H9 (cell line): ENCODE data around the gene CERS1. TPM values are rescaled to one million over a fixed set of nuclear protein-coding genes. Genes with fewer than 3 reads are reported as not detected.

Experiments used
- DNase-seq: peaks from one replicate; pipeline ENCODE4 v3.0.0-alpha.2; 2017
- H2AFZ ChIP-seq: one replicate; pipeline ENCODE4 v1.6.1; 2013; ENCODE audit warnings: mild to moderate bottlenecking, low read length, control low read depth, moderate library complexity
- H2AK5ac ChIP-seq: 2 replicates; pipeline ENCODE4 v1.6.1; 2013; ENCODE audit warnings: low read length, control low read depth, mixed read lengths; ENCODE audit not compliant: insufficient read length
- H2BK120ac ChIP-seq: one replicate; pipeline ENCODE4 v1.6.1; 2013; ENCODE audit warnings: low read depth, mild to moderate bottlenecking, low read length, control low read depth, inconsistent platforms; ENCODE audit not compliant: poor library complexity, severe bottlenecking
- H2BK12ac ChIP-seq: 2 replicates; pipeline ENCODE4 v1.6.1; 2013; ENCODE audit warnings: low read length, control low read depth, mixed read lengths, low read depth; ENCODE audit not compliant: insufficient read length
- H2BK15ac ChIP-seq: 2 replicates; pipeline ENCODE4 v1.6.1; 2013; ENCODE audit warnings: low read depth, low read length, control low read depth
- H2BK20ac ChIP-seq: one replicate; pipeline ENCODE4 v1.6.1; 2013; ENCODE audit warnings: low read depth, mild to moderate bottlenecking, low read length, control low read depth, inconsistent platforms; ENCODE audit not compliant: poor library complexity, severe bottlenecking
- H2BK5ac ChIP-seq: 2 replicates; pipeline ENCODE4 v1.6.1; 2013; ENCODE audit warnings: low read length, control low read depth, mixed read lengths; ENCODE audit not compliant: insufficient read length
- H3K14ac ChIP-seq: 2 replicates; pipeline ENCODE4 v1.6.1; 2013; ENCODE audit warnings: low read length, control low read depth; ENCODE audit not compliant: insufficient read depth
- H3K18ac ChIP-seq: 2 replicates; pipeline ENCODE4 v1.6.1; 2013; ENCODE audit warnings: low read depth, mild to moderate bottlenecking, mixed read lengths, low read length, control low read depth; ENCODE audit not compliant: insufficient read length
- H3K23ac ChIP-seq: 2 replicates; pipeline ENCODE4 v1.6.1; 2013; ENCODE audit warnings: low read length, control low read depth, mixed read lengths, low read depth; ENCODE audit not compliant: insufficient read length
- H3K23me2 ChIP-seq: 2 replicates; pipeline ENCODE4 v1.6.1; 2013; ENCODE audit warnings: low read depth, mild to moderate bottlenecking, mixed read lengths, low read length, control low read depth; ENCODE audit not compliant: insufficient read length, poor library complexity, severe bottlenecking
- H3K27ac ChIP-seq: 2 replicates; pipeline ENCODE4 v1.5.1; 2013; ENCODE audit warnings: low read length, control low read depth, mixed read lengths, low read depth; ENCODE audit not compliant: insufficient read length
- H3K27me3 ChIP-seq: 2 replicates; pipeline ENCODE4 v1.6.1; 2013; ENCODE audit warnings: low read length, control low read depth, inconsistent platforms; ENCODE audit not compliant: insufficient read depth
- H3K4ac ChIP-seq: 2 replicates; pipeline ENCODE4 v1.6.1; 2013; ENCODE audit warnings: low read depth, mild to moderate bottlenecking, control low read depth, inconsistent platforms, low read length, moderate library complexity
- H3K4me1 ChIP-seq: 2 replicates; pipeline ENCODE4 v1.6.1; 2013; ENCODE audit warnings: low read length, control low read depth, inconsistent platforms; ENCODE audit not compliant: insufficient read depth
- H3K4me2 ChIP-seq: 2 replicates; pipeline ENCODE4 v1.6.1; 2013; ENCODE audit warnings: low read length, control low read depth, mixed read lengths; ENCODE audit not compliant: insufficient read length, insufficient read depth
- H3K56ac ChIP-seq: 2 replicates; pipeline ENCODE4 v1.6.1; 2013; ENCODE audit warnings: low read depth, mild to moderate bottlenecking, mixed read lengths, low read length, control low read depth; ENCODE audit not compliant: insufficient read length
- H3K79me1 ChIP-seq: 2 replicates; pipeline ENCODE4 v1.6.1; 2013; ENCODE audit warnings: low read depth, mild to moderate bottlenecking, moderate library complexity, low read length, control low read depth, inconsistent platforms; ENCODE audit not compliant: insufficient read depth, poor library complexity, severe bottlenecking
- H3K79me2 ChIP-seq: 2 replicates; pipeline ENCODE4 v1.6.1; 2013; ENCODE audit warnings: low read length, control low read depth, inconsistent platforms; ENCODE audit not compliant: insufficient read depth
- H3K9ac ChIP-seq: 2 replicates; pipeline ENCODE4 v1.6.1; 2013; ENCODE audit warnings: low read length, control low read depth, mixed read lengths; ENCODE audit not compliant: insufficient read length; ENCODE audit errors: extremely low read depth
- H3K9me3 ChIP-seq: one replicate; pipeline ENCODE4 v1.6.1; 2013; ENCODE audit warnings: low read depth, low read length, inconsistent platforms; ENCODE audit not compliant: control insufficient read depth
- H3T11ph ChIP-seq: one replicate; pipeline ENCODE4 v1.6.1; 2013; ENCODE audit warnings: mild to moderate bottlenecking, low read length, control low read depth, inconsistent platforms
- H4K20me1 ChIP-seq: one replicate; pipeline ENCODE4 v1.6.1; 2013; ENCODE audit not compliant: control insufficient read depth, insufficient read length, insufficient read depth
- H4K5ac ChIP-seq: 2 replicates; pipeline ENCODE4 v1.6.1; 2013; ENCODE audit warnings: low read depth, mild to moderate bottlenecking, mixed read lengths, low read length, control low read depth; ENCODE audit not compliant: insufficient read length
- H4K8ac ChIP-seq: replicated peaks from 2 replicates; pipeline ENCODE4 v1.6.1; 2013; ENCODE audit warnings: low read length, control low read depth, mixed read lengths, low read depth; ENCODE audit not compliant: insufficient read length
- H4K91ac ChIP-seq: 2 replicates; pipeline ENCODE4 v1.6.1; 2013; ENCODE audit warnings: low read depth, mild to moderate bottlenecking, moderate library complexity, mixed read lengths, low read length, control low read depth; ENCODE audit not compliant: insufficient read length
- H3K27ac Mint-ChIP-seq, 3 experiments: 2 replicates in 2 of 3; 3 replicates in 1 of 3; pipeline ENCODE4 v1.8.0; 2020 to 2021; ENCODE audit warnings: mixed read lengths in 3 of 3, mild to moderate bottlenecking in 1 of 3, moderate library complexity in 1 of 3
- H3K27me3 Mint-ChIP-seq: 2 replicates; pipeline ENCODE4 v1.8.0; 2021; ENCODE audit warnings: low read depth, mild to moderate bottlenecking, moderate library complexity, mixed read lengths
- H3K36me3 Mint-ChIP-seq, 3 experiments: 2 replicates in 2 of 3; 3 replicates in 1 of 3; pipeline ENCODE4 v1.8.0; 2020 to 2021; ENCODE audit warnings: low read depth in 3 of 3, mixed read lengths in 3 of 3; ENCODE audit not compliant: insufficient read depth in 1 of 3
- H3K4me1 Mint-ChIP-seq, 2 experiments: 2 replicates each; pipeline ENCODE4 v1.8.0; 2020; ENCODE audit warnings: mixed read lengths in 2 of 2
- H3K4me3 Mint-ChIP-seq, 2 experiments: 2 replicates in 1 of 2; 3 replicates in 1 of 2; pipeline ENCODE4 v1.8.0; 2020 to 2021; ENCODE audit warnings: mild to moderate bottlenecking in 2 of 2, mixed read lengths in 2 of 2, moderate library complexity in 1 of 2
- H3K9me3 Mint-ChIP-seq, 2 experiments: 2 replicates in 1 of 2; 3 replicates in 1 of 2; pipeline ENCODE4 v1.8.0; 2020; ENCODE audit warnings: mild to moderate bottlenecking in 2 of 2, mixed read lengths in 2 of 2, moderate library complexity in 1 of 2
- WGBS: extraction: QIAGEN DNeasy Blood & Tissue Kit; methylation state at CpG from one replicate; pipeline ENCODE4 v1.1.7; 2013; ENCODE audit warnings: missing lambda C conversion rate, low lambda C conversion rate, mixed read lengths; ENCODE audit not compliant: insufficient read length; ENCODE audit errors: extremely low coverage; 5-methylcytosine and 5-hydroxymethylcytosine counted together
- total RNA-seq: library from RNA; stranded (reverse); gene quantifications from 2 replicates; pipeline ENCODE4 v1.2.1, GENCODE V29; 2021
- TF ChIP-seq, protein P1 (sequence below): fragments of 200-600 bp; sonication (generic); conservative IDR thresholded peaks from 3 replicates; pipeline ENCODE4 v1.8.0; 2021; ENCODE audit warnings: antibody characterized with exemption, mild to moderate bottlenecking

Gene CERS1
- total RNA-seq, 1 experiment from 2014 or later = 19.3 TPM

DNA sequence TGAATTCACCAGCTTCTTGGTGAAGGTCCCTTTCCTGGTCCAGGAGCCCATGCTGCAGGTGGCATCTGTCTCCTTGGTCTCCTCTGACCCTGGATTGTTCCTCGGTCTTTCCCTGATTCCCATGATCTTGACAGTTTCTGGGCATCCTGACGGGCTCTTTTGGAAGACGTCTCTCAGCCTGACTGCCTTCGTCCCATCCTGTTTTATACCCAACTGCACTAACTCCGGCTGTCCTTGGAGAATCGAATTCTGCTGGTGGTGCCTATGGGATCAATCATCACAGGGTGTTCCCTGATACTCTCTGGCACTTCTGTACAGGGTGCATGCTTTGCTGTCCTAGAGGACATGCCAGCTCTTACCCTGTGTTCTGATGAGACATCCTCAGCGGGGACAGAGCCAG is 19.1 kb downstream of the CERS1 start:
- H2BK15ac ChIP-seq = no peak overlapping the region
- no peak overlapping the region for H3K27ac Mint-ChIP-seq
- peaks cover 39 to 69% (median 49%) of the 10 kb centered on the region in 3 experiments for H3K36me3 Mint-ChIP-seq
- H2BK12ac ChIP-seq = no peak overlapping the region
- no peaks in the 10 kb centered on the region for H3K27me3 ChIP-seq
- H3K56ac ChIP-seq = no peak overlapping the region
- H4K20me1 ChIP-seq = no peaks in the 10 kb centered on the region
- H3K27me3 Mint-ChIP-seq = no peaks in the 10 kb centered on the region
- no peak overlapping the region for H3K27ac ChIP-seq
- no peak overlapping the region for H4K91ac ChIP-seq
- no peak overlapping the region for H2BK5ac ChIP-seq
- no peak overlapping the region for H3K23ac ChIP-seq
- H3K14ac ChIP-seq = no peak overlapping the region
- H3K23me2 ChIP-seq = no peaks in the 10 kb centered on the region
- TF ChIP-seq, protein P1, sequence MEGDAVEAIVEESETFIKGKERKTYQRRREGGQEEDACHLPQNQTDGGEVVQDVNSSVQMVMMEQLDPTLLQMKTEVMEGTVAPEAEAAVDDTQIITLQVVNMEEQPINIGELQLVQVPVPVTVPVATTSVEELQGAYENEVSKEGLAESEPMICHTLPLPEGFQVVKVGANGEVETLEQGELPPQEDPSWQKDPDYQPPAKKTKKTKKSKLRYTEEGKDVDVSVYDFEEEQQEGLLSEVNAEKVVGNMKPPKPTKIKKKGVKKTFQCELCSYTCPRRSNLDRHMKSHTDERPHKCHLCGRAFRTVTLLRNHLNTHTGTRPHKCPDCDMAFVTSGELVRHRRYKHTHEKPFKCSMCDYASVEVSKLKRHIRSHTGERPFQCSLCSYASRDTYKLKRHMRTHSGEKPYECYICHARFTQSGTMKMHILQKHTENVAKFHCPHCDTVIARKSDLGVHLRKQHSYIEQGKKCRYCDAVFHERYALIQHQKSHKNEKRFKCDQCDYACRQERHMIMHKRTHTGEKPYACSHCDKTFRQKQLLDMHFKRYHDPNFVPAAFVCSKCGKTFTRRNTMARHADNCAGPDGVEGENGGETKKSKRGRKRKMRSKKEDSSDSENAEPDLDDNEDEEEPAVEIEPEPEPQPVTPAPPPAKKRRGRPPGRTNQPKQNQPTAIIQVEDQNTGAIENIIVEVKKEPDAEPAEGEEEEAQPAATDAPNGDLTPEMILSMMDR = no peak
- H3K9me3 Mint-ChIP-seq = peaks cover 0 to 9% of the 10 kb centered on the region in 2 experiments; a peak in 3 of 5 replicates
- H3K9me3 ChIP-seq = no peaks in the 10 kb centered on the region
- no peaks in the 10 kb centered on the region for H3K4me1 Mint-ChIP-seq
- no peak overlapping the region for H3K4me3 Mint-ChIP-seq
- H2AK5ac ChIP-seq = no peak overlapping the region
- no peak overlapping the region for H2BK20ac ChIP-seq
- H3K9ac ChIP-seq = no peak overlapping the region
- H3K4ac ChIP-seq = no peak overlapping the region
- H3K79me1 ChIP-seq = no peaks in the 10 kb centered on the region
- no peak overlapping the region for H3K18ac ChIP-seq
- H3K4me2 ChIP-seq = no peak overlapping the region
- no peaks in the 10 kb centered on the region for H3K79me2 ChIP-seq
- no peak for DNase-seq
- H2BK120ac ChIP-seq = no peak overlapping the region
- H4K8ac ChIP-seq = no peak overlapping the region
- no peak overlapping the region for H2AFZ ChIP-seq
- H3K4me1 ChIP-seq = no peaks in the 10 kb centered on the region
- no peak overlapping the region for H3T11ph ChIP-seq
- WGBS = no CpG with 5 or more reads among the region's 7 CpGs
- no peak overlapping the region for H4K5ac ChIP-seq
